GM18520 (cell line): ENCODE measurements around the gene SLC15A4.
"Not testable (repeated sequence)": the region's sequence is repeated elsewhere in the genome, so short reads cannot be mapped to it uniquely, and the experiment has no call there.

Experiments used
- ATAC-seq: cut with Tn5 transposase; IDR thresholded peaks from one replicate; pipeline ENCODE4 v1.9.1; 2021; ENCODE audit not compliant: unreplicated experiment

Gene SLC15A4

DNA sequence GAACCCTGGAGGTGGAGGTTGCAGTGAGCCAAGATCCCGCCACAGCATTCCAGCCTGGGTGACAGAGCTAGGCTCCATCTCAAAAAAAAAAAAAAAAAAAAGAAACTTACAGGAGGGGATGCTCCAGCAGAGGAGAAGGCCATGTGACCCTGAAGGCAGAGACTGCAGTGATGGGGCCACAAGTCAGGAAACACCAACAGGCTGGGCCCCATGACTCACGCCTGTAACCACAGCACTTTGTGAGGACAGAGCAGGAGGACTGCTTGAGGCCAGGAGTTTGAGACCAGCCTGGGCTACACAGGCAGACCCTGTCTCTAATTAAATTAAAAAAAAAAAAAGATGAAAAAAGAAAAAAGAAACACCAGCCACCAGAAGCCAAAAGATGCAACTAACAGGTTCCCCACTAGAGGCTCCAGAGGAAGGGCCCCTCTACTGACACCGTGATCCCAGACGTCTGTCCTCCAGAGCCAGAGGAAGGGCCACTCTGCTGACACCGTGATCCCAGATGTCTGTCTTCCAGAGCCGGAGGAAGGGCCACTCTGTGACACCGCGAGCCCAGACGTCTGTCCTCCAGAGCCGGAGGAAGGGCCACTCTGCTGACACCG lies 20.4 kb upstream of the SLC15A4 start:
- no peak for ATAC-seq

DNA sequence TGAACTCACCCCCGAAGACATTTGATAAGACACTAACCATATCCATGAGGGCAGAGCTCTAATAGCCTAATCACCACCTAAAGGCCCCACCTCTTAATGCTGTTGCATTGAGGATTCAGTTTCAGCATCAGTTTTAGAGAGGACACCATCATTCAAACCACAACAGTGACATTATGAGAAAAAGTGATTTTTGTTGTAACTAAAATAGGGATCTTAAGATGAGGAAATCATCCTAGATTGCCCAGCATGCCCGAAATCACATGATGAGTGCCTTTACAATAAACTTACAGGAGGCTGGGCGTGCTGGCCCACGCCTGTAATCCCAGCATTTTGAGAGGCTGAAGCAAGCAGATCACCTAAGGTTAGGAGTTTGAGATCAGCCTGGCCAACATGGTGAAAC lies 19.8 kb upstream of the SLC15A4 start:
- ATAC-seq, result no peak

DNA sequence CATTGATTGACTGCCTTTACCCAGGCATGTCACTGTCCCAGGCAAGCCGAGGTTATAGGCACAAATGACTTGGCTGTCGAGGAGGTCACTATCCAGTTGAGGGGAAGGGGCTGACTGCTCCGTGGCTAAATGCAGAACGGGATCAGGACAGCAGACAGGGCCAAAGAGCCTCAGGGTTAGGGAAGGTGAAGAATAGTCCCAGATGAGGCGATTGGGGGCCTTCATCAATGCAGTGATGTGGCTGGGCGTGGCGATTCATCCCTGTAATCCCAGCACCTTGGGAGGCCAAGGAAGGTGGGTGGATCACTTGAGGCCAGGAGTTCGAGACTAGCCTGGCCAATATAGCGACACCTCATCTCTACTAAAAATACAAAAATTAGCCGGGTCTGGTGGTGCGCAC lies 18.8 kb upstream of the SLC15A4 start:
- ATAC-seq, result no peak

DNA sequence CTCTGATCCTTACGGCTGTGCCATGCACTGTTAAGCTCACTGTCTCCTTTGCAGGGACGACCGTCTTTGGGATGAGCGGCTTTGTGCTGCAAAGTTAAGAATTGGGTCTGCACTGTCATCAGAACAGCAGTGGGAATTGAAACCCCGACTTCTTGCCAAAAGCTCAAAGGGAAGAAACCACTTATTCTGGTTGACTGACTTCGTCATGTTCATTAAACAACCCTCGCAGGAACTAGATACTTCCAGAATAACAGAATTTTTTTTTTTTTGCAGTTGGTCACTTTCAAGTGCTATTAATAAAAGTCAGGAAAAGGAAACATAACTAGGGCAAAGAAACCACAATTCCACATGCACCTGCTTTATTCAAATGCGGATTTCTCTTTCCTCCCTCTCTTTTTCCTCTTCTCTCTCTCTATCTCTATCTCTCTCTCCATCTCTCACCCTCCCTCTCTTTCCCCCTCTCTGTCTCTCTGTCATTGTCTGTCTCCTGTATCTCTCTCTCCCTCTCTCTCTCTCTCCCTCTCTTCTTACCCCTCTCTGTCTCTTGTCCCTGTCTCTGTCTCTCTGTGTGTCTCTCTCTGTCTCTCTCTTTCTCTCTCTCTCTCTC lies 17.2 kb upstream of the SLC15A4 start:
- no peak for ATAC-seq

DNA sequence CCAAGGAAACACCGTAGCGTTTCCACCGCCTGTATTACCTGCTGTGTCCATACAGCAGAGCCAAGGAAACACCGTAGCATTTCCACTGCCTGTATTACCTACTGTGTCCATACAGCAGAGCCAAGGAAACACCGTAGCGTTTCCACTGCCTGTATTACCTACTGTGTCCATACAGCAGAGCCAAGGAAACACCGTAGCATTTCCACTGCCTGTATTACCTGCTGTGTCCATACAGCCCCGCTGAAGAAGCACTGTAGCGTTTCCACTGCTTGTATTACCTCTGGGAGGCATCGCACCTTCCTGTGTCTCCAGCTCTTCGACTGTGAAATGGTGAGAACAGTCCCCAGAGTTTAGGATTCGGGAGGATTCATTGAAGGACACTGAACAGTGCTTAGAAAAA lies 16.1 kb upstream of the SLC15A4 start:
- ATAC-seq, result not testable (repeated sequence)

DNA sequence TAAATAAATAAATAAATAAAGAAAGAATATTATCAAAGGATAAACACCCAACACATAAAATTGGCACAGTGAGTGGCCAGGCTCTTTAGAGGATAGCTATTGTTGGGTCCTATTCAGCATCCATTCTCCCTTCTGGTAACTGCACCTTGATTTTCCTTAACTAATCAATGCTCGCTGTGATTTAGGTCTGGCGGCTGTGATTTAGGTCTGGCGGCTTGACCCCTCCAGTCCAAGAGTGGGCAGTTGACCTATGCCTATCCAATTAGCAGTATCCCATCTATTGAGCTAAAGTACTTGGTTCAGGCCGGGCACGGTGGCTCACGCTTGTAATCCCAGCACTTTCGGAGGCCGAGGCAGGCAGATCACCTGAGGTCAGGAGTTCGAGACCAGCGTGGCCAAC lies 9.7 kb upstream of the SLC15A4 start:
- no peak for ATAC-seq

DNA sequence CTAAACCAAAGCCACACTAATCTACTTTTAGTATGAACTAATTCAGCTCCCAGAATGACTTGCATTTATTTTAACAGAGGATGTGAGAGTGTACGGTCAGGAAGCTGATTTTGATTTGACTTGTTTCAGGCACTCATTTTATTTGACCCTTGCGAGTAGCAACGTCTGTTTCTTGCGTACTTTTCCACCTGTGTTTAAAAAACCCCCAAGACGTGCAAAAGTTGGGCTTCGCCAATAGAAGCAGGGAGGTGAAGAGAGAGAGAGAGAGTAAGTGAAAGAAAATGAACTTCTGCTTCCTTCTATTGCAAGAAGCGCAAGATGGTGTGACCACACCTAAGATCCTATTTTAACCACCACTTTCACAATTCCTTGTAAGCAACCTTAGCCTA lies 6.7 kb upstream of the SLC15A4 start:
- peak; percentile 34 for ATAC-seq

DNA sequence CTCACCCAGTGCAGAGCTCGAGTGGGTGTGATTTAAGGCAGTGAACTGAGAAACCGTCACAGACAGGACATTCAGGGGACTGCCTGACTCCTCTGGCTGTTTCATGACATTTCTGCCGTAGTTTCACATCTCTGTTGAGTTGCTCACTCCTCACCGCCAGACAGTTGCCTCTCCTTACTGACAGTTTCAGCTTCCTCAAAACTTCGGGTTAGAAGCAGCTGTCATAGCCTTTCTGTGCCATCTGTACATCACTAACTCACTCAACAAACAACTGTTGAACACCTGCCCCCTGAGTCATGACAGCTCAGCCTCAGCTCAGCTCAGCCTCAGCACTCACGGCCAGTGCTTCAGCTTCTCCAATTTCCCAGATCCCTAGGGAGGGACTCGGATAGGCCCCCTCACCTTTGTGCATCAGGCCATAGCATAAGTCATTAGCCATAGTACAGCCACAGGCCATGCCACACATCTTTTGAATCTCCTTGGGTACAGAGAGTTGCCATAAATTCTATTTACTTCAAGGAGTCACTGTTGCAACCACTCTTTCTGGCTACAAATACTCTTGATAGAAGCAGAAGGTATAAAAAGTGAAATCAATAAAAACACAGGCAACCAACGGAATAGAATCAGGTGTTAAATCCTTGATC lies 6.2 kb upstream of the SLC15A4 start:
- ATAC-seq, result peak; percentile 89

DNA sequence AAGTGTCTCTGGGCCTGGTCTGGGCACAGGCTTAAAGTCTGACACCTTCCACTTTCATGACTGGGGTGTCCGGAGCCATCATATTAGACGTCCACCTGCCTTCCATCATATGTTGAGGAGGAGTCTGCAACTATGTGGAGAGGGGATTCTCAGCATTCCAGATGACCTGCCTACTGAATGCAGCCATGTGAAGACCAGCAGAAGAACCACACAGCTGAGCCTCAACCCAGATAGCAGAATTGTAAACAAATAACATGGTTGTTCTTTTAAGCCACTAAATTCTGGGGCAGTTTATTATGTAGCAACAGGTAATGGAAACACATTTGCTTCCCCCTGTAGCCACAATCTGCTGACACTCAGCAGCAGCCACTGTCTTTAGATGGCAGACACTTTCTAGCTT lies 4.0 kb upstream of the SLC15A4 start:
- no peak for ATAC-seq

DNA sequence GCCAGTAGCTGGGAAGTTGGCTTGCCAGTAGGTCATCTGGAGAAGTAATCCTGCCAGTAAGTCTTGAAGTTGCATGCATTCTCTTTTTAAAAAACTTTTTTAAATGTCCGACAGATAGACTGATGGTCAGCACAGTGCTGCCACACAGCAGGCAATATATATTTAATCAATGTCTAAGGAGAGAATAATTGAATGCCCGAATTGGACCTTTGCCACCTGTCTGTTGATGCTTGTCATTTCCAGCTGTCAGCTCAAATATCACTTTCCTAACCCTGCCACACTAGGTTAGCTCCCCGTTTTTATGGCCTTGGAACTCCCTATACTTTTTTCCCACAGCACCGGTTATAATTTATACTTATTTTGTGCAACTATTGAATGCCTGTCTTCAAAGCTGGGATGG lies 2.1 kb upstream of the SLC15A4 start:
- no peak for ATAC-seq

DNA sequence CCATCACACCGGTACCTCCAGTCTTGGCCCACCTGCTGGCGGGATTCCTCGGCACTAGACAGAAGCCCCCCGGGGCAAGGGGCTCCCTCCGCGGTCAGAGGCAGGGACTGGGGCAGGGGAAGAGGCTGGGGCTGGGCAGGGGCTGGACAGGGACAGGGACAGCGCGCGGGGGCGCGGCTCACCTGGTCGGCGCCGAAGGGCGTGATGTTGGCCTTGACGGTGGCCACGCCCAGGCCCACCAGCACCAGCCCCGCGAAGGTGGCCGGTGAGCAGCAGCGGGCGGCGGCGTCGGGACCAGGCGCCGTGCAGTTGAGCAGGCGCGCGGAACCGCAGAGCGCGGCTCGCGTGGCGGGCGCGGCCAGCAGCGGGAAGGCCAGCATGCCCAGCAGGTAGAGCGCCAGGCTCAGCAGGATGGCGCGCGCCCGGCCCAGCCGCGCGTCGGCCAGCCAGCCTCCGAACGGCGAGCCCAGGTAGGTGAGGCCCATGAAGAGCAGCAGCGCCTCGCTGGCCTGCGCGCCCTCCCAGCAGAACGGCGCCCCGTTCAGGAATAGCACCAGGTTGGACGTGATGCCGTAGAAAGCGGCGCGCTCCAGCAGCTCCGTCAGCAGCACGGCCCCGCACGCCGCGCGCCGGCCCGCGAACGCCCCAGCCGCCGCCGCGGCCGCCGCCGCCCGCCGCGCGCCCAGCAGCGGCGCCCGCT lies 392 bp downstream of the SLC15A4 start:
- peak; percentile 13 for ATAC-seq

DNA sequence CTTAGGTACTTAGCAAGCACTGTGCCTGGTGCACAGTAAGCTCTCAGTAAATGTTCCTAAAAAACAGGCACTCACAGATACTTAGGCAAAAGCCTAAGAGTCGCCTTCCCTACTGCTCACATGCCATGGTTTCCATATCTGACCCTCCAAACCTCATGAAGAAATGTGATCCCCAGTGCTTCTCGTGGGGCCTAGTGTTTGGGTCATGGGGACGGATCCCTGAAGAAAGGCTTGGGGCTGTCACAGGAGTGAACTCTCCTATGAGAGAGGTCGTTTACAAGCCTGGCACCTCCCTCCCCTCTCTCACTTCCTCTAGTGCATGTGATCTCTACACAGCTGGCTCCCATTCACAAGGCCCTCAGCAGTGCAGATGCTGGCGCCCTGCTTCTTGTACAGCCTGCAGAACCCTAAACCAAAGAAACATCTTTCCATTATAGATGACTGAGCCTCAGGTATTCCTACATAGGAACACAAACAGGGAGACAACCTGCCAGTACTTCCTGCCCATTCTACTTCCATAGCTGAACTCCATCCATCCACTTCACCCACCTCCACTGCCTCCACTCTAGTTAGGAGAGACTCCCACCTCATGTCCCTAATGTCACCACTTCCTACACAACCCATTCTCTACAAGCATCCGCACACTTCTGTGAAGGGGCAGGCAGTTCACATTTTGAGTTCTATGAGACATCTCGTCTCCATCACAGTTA lies 2.9 kb downstream of the SLC15A4 start:
- ATAC-seq, result peak; percentile 39

DNA sequence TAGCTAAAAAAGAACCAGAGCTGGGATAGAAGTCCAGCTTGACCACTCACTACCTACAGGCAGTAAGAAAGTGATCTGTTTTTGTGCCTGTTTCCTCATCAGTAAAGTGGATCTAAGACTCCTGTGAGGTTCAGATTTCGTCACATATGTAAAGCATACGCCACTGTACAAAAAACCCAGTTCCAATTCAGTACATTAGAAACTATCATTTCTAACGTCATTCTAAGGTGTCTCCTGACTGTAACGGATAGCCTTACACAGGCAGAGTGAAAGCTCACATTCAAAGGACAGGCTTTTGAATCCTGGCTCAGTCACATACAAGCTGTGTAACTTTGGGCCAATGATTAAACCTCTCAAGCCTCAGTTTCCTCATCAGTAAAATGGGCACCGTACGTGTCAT lies 3.5 kb downstream of the SLC15A4 start:
- no peak for ATAC-seq

DNA sequence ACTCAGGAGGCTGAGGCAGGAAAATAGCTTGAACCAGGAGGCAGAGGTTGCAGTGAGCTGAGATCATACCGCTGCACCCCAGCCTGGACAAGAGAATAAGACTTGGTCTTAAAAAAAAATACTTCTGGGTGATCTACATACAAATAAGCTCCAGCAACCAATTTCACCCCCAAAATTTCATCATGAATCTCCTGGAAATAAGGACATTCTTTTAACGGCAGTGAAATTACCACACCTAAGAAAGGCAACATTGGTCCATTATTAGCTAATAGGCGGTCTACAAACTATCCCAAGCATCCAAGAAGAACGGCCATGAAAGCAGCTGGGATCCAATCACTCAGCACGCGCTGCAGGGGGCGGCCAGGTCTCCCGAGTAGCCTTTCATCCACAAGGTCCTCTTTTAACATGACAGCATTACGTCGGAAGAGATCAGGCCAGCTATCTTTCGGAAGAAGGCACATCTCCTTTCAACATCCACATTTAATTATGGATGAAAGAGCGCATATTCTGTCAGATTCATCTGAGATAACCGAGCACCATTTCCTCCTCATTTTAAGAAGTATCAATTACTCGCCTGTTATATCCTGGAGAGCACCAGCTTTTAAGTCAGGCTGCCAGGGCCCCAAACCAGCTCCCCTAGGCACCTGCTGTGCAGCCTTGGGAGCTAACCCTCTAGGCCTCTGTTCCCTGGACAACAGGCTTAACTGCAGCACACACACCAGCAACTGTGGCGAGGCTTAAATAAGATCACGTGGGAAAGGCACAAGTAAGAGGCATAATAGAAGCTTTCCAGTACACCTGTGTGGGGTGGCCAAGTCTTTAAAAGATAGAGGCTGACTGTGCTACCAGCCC lies 4.2 kb downstream of the SLC15A4 start:
- ATAC-seq, result no peak

DNA sequence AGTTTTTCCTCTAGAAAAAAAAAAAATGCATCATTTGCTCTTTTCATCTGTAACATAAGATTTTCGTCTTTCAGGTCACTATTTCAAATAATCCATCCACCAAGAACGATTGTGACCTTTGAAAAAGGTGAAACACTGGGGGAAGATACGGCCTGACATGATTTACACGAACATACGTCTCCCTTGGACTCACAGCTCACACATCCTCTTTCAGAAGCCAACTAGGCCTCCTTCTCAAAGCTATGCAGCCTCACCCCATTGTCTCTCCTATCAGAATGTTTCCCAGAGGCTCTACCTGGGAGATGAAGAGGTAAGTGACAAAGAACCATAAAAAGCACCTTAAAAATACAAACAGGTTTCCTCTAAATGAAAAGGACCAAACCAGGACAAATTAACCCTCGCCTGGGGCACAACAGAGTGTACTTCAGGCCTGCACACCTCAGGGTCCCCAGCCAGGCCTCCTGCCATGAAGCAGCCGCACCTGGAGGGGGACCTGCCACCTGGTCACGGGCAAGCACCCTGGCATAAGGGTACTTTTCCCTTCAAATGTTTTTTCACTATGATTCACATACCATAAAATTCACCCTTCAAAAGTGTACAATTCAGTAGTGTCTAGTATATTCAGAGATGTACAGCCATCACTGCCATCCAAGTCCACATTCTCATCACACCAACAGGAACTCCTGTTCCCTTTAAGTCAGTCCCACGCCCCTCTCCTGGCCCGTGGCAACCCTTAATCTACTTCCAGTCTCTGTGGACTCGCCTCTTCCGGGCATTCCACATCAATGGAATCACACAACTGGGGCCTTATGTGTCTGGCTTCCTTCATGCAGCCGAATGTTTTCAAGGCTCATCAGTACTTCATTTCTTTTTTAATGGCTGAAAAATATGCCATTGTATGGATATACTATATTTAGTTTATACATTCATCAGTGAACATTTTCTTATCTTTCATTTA lies 5.4 kb downstream of the SLC15A4 start:
- ATAC-seq, result no peak

DNA sequence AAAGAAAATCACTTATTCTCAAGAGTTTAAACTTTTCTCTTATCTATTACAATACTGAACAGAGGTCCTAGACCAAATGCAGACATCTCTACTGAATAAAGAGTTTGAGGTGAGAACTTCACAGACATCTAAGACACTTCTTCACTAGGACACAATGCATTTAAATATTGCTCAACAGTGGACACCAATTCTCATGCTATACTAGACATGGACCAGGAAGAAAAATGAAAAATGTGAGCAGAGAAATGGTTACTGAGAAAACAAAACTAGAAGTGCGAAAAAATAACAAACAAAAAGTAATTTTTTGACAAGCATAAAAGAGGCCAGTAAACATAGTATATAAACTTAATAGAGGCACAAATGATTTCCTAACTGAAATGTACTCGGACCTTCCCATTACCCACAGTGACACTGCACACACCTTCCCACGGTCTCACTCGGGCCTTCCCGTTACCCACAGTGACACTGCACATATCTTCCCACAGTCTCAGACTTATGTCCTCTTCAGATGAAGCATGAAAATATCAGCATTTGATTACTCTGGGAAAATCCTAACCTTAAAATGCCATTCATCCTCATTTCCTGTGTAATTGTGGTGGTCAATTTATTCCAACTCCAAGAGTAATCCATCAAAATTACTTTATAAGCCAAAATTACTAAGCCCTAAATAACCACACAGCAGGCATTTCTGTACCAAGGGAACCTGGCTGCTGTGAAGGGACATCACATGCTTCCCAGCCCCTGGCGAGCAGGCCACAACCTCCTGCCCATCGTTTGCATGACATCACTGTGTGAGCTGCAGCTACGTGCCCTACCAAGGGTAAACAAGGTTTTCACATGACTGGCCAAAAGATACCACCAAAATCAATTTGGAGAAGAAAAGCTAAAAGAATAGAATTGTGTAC lies 6.4 kb downstream of the SLC15A4 start:
- ATAC-seq, result peak; percentile 34

DNA sequence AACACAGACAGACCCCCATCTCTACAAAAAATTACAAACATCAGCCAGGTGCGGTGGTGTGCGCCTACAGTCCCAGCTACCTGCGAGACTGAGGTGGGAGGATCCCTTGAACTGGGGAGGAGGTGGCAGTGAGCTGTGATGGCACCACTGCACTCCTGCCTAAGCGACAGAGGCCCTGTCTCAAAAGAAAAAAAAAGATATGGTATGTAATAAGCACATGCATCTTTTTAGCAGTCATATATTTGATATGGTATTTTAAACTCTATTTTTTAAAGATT lies 7.2 kb downstream of the SLC15A4 start:
- no peak for ATAC-seq

DNA sequence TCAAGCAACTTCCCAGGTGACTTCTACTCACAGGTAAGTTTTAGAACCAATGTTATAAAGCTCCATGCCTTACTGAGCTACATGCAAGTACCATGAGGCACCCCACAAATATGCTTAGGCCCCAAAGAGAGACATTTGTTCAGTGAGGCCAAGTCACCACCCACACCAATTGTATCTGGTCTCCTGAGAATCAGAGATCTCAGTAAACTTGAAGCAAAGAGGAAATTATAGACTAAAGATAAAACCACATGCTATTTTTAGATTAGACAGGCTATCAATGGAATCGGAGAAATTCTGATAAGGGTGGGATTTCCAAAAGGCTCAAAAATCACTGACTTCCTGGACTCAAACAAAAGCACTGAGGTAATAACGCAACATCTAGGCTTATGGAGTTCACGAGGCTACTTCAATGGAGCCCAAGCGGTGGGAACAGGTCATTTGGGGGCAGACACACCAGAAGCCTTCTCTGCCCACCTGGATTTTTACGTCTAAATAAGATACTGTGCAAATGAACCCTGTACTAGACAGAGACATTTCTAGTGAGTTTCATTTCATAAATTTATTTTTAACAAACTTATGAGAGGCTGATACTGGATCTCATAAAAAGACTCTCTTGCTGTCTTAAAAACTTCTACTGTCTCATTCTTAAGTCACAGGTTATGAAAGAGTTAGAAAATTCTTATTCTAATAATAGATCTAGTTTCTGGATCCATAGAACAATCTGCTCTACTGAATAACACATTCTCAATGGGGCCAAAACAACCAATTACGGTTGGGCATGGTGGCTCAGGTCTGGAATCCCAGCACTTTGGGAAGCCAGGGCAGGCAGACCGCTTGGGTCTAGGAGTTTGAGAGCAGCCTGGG lies 7.7 kb downstream of the SLC15A4 start:
- ATAC-seq, result no peak
